ENCODE measurements around the gene NTSR1.

DNA sequence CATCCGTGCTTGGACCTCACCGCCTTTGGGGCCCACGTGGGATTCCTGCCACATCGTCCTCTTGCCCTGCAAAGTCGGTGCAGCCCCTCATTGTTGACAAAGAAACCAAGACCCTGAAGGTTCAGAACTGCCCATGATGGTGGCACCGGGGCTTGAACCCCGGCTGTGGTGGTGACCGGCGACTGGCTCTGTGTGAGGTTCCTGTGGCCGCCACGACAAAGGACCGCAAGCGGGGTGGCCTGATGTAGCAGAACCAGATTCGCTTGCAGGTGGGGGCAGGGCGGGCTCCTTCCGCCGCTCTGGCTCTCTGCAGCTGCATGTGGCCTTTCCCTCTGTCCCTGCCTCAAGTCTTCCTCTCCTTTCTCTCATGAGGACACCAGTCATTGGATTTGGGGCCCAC is 37.6 kb upstream of the NTSR1 start:
- TF ChIP-seq EP300 (IDR thresholded peaks at IDR 0.05; ENCODE audit: low read depth) (no peak), POLR2A (IDR thresholded peaks at IDR 0.05) (no peak)
